H1 (cell line): ENCODE results near the gene BSG.

Experiments
- POLR2A ChIP-seq, 2 experiments: IDR thresholded peaks; 1 replicate in 1 of 2; 2 replicates in 1 of 2; pipeline ENCODE4 v1.6.1; 2011; ENCODE audit warnings: low read depth in 2 of 2, low read length in 2 of 2, mild to moderate bottlenecking in 2 of 2; ENCODE audit errors: control extremely low read depth in 1 of 2
- RFX5 ChIP-seq: IDR thresholded peaks from 2 replicates; pipeline ENCODE4 v1.6.1; 2011; ENCODE audit warnings: low read depth, low read length, improper control_type of control experiment, borderline replicate concordance

- TF ChIP-seq RFX5 (no peak), POLR2A (IDR thresholded peaks at IDR 0.05; ENCODE audit: control extremely low read depth in 1 of 2, low read depth in 2 of 2, low read length in 2 of 2) (no peak)
These were observed 40.4 kb upstream of the BSG start, which contains the start of gene CDC34 for GRCh38 chr19:531753-532560.
